GM19463 (cell line): ENCODE results near the gene SH2D3C.
A peak's percentile ranks its signal among the peaks of the same experiment; 100 is the strongest.

Experiments used
- ATAC-seq: cut with Tn5 transposase; IDR thresholded peaks from one replicate; pipeline ENCODE4 v1.9.1; 2021; ENCODE audit warnings: mild to moderate bottlenecking, moderate library complexity; ENCODE audit not compliant: unreplicated experiment

SH2D3C gene

GRCh38 chr9:127808347-127809001 is 30.0 kb upstream of the SH2D3C start:
- ATAC-seq: no peak

- ATAC-seq: no peak
Observed at GRCh38 chr9:127806871-127807270, 28.4 kb upstream of the SH2D3C start.

DNA sequence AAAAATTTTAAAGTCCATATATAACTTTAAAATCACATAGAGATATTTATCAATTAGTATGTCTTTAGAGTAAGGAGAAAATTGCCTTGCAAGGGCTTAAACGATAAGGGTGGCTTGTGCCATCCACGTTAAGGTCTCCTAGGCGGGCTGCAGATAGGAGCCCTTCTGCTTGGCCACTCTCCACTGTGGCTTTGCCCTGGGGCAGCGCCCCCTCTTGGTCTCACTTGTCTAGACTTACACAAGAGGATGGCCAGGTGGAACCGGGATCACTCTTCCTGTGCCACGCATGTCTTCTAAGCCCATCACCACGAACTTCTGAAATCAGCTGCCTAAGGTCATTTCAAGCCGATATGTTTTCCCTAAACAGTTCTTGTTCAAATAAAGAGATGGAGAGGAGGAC is 27.2 kb upstream of the SH2D3C start:
- no peak for ATAC-seq

- no peak for ATAC-seq
Observed at GRCh38 chr9:127803507-127804352, 25.3 kb upstream of the SH2D3C start.

DNA sequence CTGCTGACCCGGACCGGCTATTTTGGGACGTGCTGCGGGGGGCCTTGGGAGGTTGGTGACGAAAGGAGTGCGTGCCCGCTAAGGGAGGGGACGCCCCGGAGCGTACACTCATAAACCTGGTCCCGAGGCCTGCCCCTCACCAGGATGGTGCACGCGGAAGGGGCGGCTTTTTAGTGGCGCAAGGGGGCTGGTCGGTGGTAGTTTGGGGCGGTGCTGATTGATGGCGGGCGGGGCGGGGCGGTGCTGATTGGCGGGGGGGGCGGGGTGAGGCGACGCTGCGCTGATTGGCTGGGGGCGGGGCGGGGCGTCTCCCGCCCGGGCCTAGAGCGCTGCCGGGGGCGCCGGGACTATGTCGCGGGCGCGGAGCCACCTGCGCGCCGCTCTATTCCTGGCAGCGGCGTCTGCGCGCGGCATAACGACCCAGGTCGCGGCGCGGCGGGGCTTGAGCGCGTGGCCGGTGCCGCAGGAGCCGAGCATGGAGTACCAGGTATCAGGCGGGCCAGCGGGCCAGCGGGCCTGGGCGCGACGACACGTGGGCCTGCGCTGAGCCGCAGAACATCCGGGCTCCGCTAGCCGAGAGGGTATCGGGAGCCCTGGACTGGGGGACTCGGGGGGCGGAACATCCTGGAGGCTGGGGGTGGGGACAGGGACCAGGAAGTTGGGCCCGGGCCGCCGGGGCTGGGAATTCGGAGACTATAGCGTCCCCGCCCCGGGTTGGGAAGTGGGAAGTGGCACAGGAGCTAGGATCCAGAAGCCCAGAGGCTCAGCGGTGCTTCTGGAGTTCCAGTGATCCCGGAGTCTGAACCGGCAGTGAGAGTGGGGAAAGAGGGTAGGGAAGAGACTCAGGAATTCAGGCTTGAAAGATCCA is 24.3 kb upstream of the SH2D3C start, which contains the start of gene FPGS:
FPGS (plus strand) TSS at position 307 of the 868 bp plus-strand sequence; CDS start at position 350, 43 bp downstream.
- ATAC-seq: peak; percentile 74

DNA sequence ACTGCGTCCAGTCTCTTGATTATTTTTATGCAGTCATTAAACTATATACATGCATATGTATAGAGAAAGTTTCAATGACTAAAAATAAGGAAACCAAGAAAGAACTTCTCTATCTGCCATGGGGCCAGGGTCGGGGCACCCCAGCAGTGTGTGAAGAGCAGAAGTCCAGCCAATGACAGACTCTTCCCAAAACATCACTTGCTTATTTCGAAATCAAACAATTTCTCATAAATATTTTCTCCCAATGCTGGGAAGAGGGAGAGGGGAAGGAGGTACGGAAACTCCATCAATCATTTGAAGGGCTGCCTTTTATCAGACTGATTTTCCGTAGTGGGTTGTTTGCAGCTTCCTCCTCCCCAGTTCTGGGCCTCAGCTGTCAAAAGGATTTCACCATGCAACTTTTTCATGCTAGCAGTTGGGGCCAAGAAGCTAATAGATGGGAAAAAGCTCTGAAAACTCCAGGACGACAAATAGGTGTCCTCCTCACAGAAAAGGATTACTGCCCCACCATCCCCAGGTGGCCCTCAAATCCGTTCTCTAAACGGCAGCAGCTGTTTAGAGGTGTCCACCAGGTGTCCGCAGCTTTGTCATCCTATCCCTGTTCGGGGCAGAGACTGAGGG is 23.6 kb upstream of the SH2D3C start:
- no peak for ATAC-seq

GRCh38 chr9:127796852-127797370 is 18.4 kb upstream of the SH2D3C start:
- ATAC-seq: no peak

GRCh38 chr9:127796225-127796813 is 17.9 kb upstream of the SH2D3C start:
- ATAC-seq: no peak

GRCh38 chr9:127794001-127794791 is 15.7 kb upstream of the SH2D3C start:
- no peak for ATAC-seq

- no peak for ATAC-seq
Observed at GRCh38 chr9:127793093-127793708, 14.7 kb upstream of the SH2D3C start.

DNA sequence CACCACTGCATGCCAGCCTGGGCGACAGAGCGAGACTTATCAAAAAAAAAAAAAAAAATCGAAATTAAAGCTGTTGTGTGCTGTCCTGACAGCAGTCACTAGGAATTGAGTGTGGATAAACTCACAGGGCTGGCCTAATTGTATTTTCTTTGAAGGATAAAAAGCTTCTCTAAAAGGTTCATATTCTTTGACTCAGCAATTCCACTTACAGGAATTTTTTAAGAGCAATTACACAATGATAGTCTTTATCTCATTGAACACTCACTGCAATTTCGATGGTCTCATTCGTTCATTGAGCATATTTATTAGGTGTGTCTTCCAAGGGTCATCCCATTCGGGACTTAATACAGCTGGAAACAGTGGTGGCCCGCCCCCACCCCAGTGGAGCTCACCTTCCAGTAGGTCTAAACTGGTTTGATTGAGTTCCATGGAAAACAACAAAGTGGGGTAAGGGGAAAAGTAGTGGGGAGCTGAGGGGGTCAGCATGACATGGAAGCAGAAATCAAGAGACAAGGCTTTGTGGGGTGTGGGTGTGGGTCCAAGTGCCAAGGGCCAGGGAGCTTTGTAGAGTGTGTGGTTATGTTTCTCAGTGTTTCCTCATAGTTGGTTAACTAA is 14.1 kb upstream of the SH2D3C start:
- no peak for ATAC-seq

DNA sequence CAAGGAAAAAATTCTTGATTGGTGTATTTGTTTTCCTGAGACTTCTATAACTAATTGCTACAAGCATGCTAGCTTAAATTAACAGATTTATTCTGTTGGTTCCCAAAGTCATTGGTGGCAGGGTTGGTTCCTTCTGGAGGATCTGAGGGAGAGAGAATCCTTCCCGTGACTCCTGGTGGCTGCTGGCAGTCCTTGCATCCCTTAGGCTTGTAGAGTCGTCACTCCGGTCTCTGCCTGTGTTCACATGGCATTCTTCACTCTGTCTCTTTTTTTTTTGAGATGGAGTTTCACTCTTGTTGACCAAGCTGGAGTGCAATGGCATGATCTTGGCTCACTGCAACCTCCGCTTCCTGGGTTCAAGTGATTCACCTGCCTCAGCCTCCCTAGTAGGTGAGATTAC is 12.6 kb upstream of the SH2D3C start:
- no peak for ATAC-seq

GRCh38 chr9:127790094-127790855 is 11.8 kb upstream of the SH2D3C start:
- ATAC-seq: no peak

GRCh38 chr9:127789179-127789578 is 10.7 kb upstream of the SH2D3C start:
- ATAC-seq: no peak

DNA sequence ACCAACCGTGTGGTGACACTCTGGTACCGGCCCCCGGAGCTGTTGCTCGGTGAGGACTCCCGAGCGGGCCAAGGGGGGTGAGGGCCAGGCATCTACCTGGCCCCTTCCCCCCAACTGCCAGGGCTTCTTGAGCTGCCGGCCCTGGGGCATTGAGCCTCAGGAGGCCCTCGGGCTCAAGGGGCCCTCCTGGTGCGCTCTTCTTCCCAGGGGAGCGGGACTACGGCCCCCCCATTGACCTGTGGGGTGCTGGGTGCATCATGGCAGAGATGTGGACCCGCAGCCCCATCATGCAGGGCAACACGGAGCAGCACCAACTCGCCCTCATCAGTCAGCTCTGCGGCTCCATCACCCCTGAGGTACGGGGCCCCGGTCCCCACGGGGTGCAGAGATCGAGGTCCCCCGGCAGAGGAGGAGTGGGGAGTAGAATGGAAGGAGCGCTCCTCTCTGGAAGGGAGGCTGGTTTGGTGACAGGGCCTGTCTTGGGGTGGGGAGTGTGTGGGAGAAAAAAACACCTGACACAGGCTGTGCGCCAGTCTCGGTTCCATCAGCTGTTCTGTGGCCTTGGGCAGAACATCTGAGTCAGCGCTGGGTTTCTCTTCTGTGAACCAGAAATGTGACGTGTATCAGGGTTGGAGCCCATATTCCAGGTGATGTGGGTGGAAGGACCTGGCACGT is 10.0 kb upstream of the SH2D3C start:
- ATAC-seq: no peak

GRCh38 chr9:127786773-127787104 is 8.3 kb upstream of the SH2D3C start:
- no peak for ATAC-seq
